Right kidney (tissue), 1 donor: ENCODE measurements around the gene DLG2.

ENCODE experiments used
- DNase-seq: peaks from one replicate; pipeline ENCODE4 v3.0.0-alpha.2; 2016

DLG2 gene

GRCh38 chr11:84645988-84646694 lies 981.0 kb downstream of the DLG2 start:
- DNase-seq: no peak

DNA sequence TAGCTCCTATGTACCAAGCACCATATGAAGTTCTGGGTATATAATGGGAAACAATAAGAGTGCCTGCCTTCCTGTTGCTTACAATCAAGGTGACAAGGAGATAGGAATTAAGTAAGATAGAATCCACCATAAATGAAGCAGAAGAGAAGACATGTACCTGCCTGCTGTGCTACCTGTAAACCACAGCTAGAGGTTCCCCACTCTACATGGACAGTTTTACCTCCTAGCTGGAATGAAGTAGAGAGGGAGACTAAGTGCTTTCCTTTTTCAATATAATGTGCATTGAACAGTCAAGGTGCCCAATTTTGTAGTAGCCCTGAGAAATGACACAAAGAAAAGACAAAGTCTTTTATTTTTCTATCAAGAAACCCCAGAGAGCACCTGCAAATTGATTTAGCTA lies 984.6 kb downstream of the DLG2 start:
- DNase-seq: no peak

DNA sequence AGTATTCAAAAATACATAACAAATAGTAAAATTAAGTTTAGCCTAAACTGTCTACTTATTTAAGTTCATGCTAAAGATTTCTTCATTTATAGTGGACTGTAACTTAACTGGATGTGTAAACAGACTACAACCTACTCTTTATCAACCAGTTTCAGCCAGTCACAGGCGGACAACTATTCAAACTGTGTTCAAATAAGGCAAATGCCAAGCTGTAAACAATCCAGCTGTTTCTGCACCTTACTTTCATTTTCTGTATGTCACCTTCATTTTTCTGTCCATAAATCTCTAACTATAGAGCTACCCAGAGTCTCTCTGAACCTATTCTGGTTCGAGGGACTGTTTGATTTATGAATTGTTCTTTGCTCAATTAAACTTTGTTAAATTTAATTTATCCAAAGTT lies 992.8 kb downstream of the DLG2 start:
- DNase-seq: no peak

DNA sequence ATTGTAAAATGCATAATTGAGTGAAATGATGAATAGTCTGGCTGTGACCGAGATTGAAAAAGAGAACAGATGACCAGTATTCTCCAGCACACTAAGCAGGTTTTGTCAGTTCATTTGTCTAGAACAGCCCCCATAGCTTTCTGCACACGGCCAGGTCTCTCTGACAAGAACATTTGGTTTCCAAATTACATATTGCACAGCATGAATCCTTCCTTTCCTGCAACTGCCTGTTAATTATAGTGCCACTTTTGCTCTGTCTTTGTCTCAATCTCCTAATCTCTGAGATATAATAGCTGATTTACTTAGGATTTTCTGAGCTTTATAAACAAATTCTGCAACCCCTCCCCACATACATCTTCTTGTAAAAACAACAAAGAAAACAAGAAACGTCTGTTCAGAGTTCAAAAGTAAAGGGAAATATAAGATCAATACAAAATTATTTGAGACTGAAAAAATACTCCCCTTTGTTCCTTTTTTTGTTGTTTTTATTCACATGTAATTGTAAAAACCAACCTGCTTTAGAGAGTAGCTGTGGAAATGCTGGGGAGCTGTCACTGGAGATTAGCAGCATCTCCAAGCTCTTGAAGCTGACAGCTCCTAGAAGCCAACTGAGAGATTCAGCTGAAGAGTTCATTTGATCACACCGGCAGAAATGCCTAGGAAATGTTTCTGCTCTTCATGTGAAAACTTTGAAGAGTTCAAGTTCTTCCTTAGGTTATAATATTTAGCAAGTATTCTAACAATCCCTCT lies 998.1 kb downstream of the DLG2 start:
- no peak for DNase-seq

DNA sequence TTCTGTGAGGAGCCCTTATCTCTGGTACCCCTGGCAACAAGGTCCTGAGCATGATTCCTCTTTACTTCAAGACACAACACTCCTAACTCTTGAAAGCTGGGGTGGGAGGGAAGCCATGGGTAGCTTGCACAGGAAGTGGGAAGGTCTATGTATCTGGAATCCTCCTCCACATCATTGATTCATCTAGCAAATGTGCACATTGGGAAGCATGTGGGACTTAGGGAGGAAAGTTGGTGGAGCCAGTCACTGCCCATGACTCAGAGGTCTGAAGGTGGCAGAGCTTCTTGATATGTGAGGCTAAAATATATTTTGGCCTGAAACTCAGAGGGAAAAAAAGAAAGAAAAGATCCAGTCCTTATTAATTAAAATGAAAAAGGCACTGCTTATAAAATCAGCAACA lies 1000.9 kb downstream of the DLG2 start:
- DNase-seq: no peak

DNA sequence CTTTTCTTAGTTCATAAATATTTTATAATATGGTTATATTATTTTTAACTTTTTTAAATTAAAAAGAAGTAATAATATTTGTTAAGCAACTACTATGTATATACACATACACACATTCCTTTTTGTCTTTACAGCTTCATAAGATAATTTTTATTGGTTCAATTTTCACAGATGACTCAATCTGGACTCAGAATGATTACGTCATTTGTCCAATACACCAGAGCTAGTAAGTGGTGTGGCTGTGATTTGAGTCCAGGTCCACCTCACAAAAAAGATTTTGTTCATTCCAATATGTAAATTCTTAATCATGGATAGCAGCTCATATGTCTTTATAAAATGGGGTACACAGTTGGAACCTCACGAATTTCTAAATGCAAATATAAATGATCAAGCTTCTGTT lies 1014.5 kb downstream of the DLG2 start:
- no peak for DNase-seq

GRCh38 chr11:84608837-84609196 lies 1018.3 kb downstream of the DLG2 start:
- DNase-seq: no peak

GRCh38 chr11:84607975-84608836 lies 1018.9 kb downstream of the DLG2 start:
- DNase-seq: no peak

DNA sequence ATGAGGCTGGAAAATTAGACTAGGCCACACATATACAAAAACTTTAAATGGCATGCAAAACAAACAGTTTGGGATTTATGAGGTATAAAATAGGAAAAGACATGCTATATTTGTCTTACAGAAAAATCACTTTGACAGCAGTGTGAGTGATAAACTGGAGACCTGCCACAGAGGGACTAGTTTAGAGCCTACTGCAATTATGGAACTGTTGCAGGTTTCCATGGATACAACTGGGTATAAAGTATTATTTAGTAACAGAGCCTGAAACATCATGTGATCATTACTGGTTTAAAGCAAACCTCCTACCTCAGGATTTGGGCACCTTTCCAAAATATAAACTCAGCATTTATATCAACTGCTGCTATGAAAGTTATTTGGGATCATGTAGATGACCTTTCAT lies 1032.5 kb downstream of the DLG2 start:
- no peak for DNase-seq

- DNase-seq: no peak
These were observed 1037.0 kb downstream of the DLG2 start for GRCh38 chr11:84590106-84590505.

- no peak for DNase-seq
These were observed 1038.9 kb downstream of the DLG2 start for GRCh38 chr11:84588131-84588829.

- no peak for DNase-seq
These were observed 1044.0 kb downstream of the DLG2 start for GRCh38 chr11:84583106-84583505.

- no peak for DNase-seq
These were observed 1046.1 kb downstream of the DLG2 start for GRCh38 chr11:84581083-84581482.

GRCh38 chr11:84580428-84580827 lies 1046.7 kb downstream of the DLG2 start:
- no peak for DNase-seq

DNA sequence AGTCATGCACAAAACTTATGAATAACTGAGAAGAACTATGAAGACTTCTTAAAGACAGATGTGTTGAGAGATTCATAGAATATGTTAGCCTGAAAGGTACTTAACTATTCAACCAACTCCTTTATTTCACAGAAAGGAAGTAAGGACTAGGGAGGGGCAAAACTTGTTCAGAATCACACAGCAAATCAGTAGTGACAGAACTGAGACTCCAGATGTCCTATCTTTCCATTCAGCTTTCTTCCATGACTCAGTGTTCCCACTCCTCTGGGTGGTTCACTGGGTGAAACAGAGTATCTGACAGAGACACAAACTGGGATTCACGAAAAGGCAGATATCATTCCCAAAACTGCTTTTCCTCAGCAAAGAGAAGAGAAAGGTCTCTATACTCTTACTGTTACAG lies 1053.3 kb downstream of the DLG2 start:
- no peak for DNase-seq

DNA sequence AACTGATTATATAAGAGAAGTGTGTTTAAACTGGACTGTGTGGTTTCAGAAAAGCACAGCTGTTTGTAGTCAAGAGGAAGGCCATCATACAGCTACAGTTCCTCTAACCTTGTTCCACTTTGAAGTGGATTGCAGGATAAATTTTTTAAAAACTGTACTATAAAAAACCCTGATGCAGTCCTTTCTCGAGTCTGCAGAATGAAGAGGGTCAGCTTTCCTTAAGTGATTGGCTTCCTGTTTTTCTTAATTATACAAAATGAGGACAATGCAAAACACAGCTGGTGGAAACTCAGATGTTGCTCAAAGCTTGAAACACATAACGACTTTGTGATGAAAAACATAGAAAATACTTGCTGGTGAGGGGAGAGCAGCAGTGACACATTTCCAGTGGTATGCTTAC lies 1060.5 kb downstream of the DLG2 start:
- no peak for DNase-seq

GRCh38 chr11:84564867-84565184 lies 1062.3 kb downstream of the DLG2 start:
- no peak for DNase-seq

DNA sequence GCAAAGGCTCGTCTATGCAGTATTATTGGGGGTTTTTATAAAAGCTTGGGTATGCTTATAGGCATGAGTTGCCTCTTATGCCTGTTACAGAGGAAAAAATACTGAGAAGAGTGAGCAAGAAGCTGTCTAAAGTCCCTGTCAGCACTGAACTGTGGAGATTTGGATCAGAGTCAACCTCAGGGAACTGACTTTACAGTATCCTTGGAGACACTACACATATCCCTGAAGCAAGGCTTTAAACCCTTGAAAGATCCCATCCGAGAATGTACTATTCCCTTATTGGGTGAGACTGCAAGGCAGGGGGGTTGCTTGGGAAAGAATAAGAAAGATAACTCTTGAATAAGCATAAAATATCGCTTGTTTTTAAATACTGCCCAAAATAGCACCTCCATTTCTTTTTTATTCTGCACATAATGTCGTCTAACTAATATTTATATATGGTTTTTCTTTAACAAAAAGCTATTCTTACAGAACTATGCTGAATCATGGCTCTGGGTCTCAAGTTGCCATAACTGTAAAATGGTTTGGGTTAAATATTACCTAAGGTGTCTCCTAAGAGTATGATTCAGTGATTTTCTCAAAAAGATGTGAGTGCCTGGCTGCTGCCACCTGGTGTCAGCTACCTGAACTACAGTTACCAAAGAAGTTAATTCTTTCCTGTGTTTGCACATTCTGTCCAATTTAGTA lies 1062.8 kb downstream of the DLG2 start:
- DNase-seq: peak; percentile 5

DNA sequence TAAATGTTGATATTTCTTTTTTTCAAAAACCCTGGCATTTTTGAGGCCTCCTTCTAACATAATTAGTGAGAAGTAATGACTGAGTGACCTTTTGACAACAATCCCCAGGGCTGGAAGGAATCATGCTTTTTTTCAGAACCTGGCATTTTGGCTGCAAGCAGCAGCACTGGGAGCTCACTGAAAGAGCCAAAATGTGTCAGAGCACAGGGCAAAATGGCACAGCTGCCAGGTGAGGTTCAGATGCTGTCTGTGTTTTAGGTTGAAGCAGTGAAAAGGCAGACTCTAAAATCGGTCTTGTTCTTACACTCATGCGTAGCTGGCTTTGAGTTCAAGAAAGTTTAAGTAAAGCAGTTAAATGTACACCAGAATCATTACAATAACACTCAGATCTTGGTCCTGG lies 1063.8 kb downstream of the DLG2 start:
- DNase-seq: no peak

DNA sequence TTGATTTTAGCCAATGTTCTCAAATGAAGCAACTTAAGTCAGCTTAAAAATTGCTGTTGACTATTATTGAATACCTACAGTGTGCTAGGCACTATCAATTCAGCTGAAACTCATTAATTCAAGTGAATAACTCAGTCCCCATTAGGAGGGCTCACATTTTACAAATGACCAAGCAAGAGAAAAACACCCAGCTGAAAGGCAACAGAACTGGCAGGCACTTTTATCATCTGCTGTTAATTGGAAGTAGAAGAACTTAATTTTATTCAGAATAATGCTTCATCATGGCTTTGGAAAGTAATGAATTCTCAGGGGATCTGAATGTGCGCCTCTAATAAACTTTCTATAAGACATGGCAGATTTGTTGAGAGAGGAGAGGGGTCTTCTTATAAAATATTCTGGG lies 1066.9 kb downstream of the DLG2 start:
- DNase-seq: no peak

DNA sequence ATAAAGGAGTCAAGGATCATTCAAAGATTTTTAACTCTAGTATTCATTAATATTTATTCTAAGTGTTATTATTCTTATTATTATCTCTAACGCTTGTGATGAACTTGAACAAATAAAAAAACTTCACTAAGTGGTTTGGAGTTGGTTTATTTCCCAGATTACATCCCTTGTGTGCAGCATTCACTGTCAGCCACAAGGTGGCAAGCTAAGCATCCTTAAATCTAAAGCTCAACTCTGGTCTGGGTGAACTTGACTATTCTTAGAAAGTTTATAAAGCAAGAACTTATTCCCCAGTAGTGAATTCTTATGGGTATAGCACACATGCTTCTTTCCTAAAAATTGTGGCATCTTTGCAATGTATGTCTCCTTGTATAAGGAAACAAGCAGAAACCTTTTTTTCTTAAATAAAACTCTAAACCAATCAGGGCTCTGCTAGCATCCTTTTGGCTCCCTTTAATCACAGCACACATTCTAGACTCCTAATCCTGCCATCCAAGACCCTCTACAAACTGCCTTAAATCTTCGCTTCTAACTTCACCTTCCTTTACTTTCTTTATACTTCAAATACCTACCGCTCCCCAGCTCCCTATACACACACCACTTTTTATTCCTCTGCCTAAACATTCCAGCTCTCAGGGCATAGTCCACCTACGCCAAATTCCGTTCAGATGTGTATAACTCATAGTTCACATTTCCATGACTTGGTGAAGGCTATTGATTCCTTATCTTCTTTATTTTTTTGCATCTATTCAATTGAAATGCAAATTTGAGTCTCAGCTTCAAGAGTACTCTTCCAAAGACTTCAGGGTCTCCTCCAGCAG lies 1068.8 kb downstream of the DLG2 start:
- no peak for DNase-seq
